GM08714 (cell line): ENCODE data around the gene RND3.

Source experiments
- H3K4me3 ChIP-seq: fragments of 200-500 bp; sonication (Bioruptor generic); 2 replicates; pipeline ENCODE4 v1.5.1; 2014; ENCODE audit warnings: mild to moderate bottlenecking, low read length, inconsistent platforms
- ZNF274 ChIP-seq: IDR thresholded peaks from 2 replicates; pipeline ENCODE4 v1.6.1; 2012; ENCODE audit warnings: mild to moderate bottlenecking, low read depth, low read length

The RND3 gene

DNA sequence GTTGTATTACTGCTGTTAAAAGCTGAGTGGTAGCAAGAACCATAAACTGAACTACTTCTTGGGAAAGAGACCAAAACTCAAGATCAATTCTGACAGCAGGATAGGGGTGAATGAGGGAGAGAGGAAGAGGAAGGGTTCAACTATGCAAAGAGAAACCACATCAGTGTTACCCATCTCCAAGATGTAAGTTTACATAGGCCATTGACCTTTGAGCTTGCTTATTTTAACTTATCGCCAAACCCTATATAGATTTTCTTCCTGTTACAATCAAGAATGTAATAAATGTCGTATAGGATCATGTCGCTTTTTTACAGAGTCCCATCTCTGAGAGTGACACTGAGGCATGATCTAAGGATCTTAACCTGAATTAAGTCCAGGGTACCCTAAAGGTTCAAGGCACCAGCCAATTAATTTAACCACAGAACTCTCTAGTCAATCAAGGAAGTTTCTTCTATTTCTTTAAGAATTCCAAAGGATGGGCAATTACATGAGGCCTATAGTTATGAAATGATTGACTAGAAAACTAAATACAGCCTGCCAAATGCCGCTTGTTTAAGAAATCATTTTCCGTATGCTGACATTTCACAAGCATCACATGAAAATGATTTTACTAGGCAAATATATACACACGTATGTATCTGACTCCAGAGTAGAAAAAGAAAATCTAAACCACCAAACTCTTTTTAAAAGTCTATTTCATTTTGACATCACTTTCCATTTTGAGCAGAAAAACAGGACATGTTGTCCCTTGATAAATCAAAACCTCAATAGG is 11.8 kb downstream of the RND3 start:
- no peak for TF ChIP-seq ZNF274
- no peak overlapping the region for H3K4me3 ChIP-seq

DNA sequence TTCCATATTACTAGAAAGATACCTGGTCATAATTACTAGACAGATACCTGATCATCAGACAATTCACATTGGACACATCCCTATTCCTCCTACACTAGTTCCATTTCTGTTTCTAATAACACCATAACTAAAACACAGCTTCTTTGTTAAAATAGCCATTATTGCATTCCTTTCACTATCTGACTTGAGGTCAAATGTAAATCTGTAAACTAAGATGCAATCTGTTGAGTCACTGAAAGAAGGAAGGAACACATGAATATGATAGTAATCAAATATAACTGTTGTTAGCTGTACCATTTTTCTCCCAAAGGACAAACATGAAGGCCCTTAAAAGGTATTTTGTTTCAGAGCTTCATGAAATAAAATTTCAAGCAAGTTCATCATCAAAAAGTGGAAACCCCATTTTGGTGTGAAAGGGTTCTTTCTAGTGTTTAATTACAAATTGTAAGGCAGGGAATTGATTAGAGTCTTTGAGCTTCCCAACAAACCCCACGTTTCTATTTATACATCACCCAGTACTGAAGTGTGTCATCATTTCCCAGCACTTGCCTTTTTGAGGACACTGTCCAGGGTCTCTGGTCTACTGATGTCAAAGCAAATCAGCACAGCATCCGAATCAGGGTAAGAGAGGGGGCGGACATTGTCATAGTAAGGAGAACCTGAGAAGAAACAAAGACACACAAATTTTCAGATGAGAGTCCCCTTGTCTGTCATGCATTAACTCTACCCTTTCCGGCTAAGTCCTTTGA is 13.0 kb downstream of the RND3 start:
- H3K4me3 ChIP-seq = no peak overlapping the region
- TF ChIP-seq ZNF274 = no peak

DNA sequence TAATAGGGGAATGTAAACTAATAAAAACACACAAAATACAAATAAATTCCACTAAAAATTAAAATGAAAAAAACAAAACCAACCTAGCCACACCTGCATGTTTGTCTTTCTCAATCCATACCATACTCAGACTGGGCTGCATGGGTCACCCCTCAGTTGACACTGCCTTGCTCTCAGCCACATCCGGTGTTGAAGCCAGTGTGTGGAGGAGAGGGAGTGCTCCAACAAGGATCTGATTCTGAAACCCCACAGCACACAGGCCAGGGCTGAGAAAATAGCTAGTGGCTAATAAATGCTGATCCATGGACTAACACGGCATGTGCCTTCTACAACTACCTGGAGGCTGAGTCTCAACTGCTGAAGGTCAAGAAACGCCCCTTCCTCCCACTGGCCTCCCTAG is 13.7 kb downstream of the RND3 start:
- no peak for TF ChIP-seq ZNF274
- no peak overlapping the region for H3K4me3 ChIP-seq

DNA sequence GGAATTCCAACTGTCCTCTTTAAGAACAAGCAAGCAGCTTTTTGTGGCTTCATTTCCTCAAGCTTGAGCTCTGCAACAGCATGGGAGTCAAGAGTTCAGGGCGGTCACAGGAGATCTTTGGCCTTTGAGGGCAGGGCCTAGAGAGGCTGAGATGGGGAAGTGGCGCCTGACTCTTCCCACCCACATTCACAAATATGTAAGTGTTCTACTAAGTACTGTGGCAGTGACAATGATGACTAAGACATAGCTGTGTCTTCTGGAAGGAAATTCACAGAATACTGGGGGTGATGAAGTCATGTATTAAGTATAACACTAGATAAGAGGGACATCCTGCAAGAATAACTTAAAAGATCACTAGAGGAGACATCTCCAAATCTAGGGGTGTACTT is 15.0 kb downstream of the RND3 start:
- no peak overlapping the region for H3K4me3 ChIP-seq
- TF ChIP-seq ZNF274 = no peak

DNA sequence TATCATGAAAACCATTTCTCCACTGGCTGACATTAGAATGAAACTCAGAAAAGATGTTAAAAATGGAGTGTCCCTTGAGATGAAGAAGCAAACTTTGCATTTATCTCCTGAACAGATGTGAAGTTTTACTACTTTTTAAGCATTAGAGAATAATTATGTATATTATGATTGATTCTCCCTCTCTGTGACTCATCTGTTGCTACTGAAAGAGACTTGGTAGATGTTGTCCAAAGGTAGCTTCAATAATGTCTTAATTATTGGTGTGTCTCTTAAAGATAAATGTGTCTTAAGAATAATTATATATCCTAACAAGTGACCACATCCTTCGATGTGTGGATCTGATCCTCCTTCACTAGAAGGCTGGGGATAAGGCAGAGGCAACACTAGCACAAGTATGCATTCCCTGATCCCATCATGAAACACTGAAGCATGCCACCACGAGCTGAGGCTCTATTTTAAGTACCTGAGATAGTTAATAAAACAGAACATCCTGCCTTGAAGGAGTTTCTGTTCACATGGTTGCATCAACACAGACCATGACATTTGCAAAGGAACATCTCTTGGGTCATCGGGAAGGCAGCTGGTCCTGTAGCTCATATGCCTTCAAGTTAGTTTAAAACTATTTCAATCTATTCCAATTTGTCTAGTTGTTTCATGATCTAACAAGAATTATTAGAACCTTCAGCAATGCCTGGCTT is 15.5 kb downstream of the RND3 start:
- H3K4me3 ChIP-seq = no peak overlapping the region
- TF ChIP-seq ZNF274 = no peak

DNA sequence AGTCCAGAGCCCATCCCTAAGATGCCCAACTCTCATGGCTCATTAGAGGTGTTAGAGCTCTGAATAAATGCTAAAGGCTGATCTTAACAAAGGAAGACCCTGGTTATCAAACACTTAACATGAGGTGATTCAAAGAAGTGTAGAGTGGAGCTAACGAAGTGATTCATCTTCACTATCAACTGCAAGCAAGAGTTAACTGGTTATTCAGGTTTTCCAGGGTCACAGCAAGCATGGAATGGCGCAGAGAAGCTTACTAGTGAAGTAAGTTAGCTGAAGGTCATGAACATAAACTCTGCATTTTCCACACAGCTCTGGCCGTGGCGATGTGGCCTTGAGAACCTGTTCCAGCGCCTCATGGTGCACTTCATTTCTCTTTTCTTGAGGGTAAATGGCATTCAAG is 17.0 kb downstream of the RND3 start:
- TF ChIP-seq ZNF274 = no peak
- H3K4me3 ChIP-seq = no peak overlapping the region

DNA sequence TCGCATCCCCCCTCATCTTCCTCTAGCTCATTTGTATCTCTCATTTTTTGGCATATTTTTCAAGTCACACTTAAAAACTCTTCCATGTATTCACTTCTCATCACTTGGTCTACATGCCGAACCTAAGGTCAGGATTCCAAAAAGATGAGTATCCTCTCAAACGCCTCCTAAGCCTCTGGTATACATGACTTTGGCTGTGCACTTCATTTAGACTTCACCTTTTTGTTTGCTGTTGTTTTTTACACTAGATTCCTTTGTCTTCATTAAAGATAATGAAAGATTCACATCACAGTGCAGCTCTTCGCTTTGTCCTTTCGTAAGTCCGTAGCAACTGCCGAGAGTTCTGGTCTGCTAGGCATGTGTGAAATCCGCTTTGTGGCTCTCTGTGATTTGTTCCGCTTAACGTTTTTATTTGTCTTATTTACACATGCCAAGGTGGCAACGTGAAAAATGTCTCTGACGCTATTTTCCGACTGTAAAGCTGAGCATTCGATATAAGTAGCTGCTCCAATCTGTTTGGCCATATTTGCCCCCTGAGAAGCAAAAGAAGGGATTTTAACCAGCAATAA is 17.7 kb downstream of the RND3 start:
- TF ChIP-seq ZNF274 = no peak
- no peak overlapping the region for H3K4me3 ChIP-seq

DNA sequence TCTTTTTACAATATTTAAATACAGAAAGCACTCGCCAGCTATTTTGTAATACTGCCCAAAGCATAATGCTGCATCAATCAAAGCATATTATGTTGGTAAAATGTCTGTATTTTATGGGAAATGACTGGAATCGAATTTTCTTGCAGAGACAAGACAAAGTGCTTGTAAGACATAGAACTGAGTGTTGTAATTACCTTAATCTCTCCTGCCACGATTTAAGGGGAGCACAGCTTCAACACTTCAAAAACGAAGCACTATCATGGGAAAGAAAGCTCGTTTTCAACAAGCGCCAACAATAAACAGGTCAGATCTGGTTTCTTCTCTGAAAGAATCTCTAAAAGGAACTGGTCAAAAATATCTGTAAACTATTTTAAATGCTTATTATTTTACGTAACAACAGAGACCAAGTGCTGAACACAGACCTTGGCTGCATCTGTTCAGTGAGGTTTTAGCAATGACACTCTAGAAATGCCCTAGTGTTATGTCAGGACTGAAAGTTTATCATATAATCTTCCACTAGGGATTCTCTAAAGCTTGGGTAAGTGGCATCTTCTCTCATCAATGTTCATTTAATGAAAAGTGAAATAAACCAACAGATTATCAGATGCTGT is 19.0 kb downstream of the RND3 start:
- no peak for TF ChIP-seq ZNF274
- H3K4me3 ChIP-seq = no peak overlapping the region

DNA sequence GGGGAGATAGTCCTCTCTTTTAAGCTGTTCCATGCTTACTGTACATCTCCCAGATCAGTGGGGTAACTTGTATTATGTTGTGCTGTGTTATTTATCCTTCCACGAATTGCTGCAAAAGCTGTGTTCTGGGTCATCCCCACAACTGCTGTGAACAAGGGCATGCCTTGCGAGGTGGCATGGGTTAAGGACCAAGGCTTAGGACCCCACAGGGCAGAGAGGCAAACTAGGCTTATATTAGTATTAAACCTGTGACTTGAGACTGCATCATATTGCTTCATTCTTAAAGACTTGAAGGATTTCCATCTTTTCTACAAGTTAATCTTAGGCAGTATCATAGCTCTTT is 19.9 kb downstream of the RND3 start:
- H3K4me3 ChIP-seq = no peak overlapping the region
- no peak for TF ChIP-seq ZNF274

DNA sequence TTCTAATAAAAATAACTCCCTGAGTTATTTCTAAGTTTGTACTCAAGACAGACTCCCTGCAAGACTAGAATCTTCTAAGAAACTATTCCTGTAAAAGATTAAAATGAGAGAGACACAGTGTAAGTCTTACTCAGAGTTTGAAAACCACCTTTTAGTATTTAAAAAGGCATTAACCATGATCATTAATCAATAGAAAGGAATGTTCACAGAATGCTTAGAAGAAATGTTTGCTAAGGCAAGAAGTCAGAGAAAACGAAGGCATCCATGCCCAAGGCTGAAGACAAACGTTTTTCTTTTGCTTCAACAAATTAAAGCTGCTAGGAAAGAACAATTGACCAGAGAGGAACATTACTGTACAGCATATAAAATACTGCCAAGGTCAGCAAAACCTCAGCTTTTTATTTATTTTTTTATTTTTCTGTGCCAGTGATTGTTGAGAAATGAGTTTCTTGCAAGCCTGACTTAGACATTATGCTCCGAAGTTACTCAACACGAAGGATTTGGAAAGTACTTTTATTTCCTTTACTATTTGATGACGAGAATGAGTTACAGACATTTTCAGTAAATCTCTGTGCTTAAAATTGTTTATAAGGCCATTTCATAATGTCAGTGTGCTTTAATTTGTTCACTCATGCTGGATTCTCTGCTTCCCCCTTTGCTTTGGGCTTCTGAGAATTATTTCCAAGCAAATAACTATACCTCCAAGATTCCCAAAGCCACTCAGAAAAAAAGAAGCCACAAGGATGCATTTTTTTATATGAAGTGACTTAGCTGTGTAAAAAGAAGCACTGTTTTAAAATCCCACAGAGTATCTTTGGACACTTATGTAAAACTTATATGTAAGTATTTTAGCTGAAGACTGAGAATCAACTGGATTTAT is 20.5 kb downstream of the RND3 start:
- no peak for TF ChIP-seq ZNF274
- H3K4me3 ChIP-seq = no peak overlapping the region

DNA sequence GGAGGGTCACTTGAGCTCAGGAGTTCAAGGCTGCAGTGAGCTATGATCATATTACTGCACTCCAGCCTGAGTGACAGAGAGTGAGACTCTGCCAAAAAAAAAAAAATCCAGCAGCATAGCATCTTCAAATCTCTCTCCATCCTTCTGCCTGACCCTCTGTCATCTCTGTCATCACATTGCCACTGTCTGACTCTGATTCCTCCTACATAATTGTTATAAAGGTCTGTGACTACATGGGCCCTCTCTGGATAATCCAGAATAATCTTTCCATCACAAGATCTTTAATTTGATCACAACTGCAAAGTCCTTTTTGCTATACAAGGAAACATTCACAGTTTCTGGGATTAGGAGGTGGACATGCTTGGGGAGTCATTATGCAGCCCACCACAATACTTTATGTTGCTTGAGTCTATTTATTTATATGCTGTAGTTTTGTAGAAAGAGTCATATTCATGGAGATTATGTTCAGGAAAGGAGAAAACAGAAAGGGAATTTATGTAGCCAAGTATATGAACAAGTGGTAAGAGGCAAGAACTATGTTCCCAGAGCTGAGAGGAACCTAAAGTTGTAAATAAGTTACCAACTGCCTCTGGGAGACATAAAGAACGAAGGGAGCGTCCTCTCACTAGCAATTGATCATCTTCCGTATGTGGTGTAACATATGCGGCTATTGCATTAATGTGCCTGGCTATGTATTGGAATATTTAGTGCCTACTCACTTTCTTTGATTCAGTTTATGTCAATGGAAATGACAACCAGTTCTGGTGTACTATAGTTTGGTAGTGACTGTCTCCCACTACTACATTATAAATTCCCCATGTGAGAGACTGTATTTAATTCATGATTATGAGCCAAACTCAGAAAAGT is 21.5 kb downstream of the RND3 start:
- no peak overlapping the region for H3K4me3 ChIP-seq
- TF ChIP-seq ZNF274 = no peak

DNA sequence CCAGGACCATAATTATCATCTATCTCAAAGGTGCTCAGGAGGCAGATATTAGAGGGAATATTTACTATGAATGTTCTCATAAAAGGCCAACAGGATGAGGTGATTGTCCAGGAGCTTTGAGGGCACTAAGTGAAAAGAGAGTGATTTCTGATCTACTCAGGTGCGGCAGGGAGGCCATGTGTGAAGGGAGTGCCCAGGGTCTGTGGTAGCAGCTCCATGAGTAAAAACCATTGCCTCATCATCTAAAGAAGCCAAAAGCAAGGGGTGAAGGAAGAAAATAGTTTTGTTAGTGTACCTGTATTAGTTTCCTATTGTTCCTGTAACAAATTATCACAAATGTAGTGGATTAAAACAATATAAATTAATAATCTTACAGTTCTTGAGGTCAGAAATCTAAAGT is 22.5 kb downstream of the RND3 start:
- no peak overlapping the region for H3K4me3 ChIP-seq
- no peak for TF ChIP-seq ZNF274
